Fibroblast of skin of left quadriceps (primary cell): ENCODE results near the gene NADSYN1.
"Not testable (repeated sequence)": the region's sequence is repeated elsewhere in the genome, so short reads cannot be mapped to it uniquely, and the experiment has no call there.

Source experiments
- DNase-seq, 2 experiments: peaks; one replicate each; pipeline ENCODE4 v3.0.0-alpha.2; 2013; ENCODE audit warnings: low read depth in 2 of 2

Gene NADSYN1

DNA sequence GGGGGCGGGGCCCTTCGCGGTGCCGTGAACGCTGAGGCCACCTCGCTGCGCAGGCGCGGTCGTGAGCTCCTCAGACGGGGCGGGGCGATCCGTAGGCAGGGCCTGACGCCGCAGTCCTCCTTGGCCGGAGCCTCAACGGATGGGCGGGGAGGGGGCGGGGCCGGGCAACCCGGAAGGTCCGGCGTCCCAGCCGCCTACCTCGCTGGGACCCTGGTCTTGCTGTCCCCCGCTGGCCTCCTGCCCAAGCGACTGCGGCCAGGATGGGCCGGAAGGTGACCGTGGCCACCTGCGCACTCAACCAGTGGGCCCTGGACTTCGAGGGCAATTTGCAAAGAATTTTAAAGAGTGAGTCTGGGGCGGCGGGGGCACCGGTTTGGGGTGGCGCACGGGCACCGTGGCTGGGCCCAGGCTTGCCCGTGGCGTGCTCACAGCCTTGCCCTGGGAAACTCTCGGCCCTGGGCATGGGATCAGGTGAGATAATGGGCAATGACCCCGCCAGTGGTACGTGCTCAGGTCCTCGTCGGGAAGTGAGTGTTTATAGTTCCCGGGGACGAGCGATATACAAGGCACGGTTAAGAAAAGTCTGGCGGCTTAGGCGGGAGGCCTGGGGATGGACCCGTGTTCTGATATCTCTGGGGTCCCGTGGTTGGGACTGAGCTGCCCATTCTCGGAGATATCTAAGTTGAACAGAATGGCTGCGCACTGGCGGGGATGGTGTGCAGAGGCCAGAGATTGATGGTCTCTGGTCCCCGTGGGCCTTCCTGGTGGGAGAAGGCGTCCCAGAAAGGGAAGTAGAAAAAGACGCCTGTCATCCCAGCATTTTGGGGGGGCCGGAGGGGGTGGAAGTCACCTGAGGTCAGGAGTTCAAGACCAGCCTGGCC is at the start of gene NADSYN1:
Gene NADSYN1 (plus strand): TSS at position 167 of the 881 bp plus-strand sequence. CDS start 94 bp downstream, at position 261.
- peak; percentile 76 to 79 for DNase-seq

DNA sequence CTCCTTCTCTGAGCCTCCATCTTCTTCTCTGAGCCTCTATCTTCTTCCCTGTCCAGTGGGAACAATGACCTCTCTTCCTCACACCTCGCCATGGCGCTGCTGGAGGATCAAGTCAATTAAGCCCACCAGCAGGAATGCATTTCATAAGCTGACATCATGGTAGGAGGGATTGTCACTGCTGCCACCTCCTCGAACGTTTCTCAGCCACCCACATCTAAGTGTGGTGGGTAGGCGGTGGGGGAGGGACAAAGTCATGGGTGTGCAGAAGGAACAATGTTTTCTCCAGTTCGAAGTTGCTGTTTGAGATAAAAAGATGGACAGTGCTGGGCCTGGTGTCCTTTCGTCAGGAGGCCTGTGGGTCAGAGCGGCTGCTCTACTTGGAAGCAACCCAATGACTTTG is 48.8 kb upstream of the NADSYN1 start:
- DNase-seq = no peak

DNA sequence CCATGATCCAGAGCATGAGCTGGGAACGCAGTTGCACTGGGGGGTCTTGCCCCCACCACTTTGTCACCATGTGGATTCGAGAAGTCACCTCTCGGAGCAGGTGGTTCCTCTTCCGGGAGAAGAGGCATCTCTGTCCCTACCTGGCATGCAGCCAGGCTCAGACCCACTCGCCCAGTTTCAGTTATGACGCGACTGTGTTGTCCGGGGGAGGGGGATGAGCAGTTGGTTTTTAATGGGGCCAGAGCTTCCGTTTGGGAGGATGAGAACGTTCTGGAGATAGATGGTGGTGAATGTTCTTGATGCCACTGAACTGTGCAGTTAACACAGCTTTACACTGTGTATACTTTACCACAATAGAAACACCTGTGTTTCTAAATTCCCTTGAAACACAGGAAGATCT is 46.3 kb upstream of the NADSYN1 start:
- no peak for DNase-seq

DNA sequence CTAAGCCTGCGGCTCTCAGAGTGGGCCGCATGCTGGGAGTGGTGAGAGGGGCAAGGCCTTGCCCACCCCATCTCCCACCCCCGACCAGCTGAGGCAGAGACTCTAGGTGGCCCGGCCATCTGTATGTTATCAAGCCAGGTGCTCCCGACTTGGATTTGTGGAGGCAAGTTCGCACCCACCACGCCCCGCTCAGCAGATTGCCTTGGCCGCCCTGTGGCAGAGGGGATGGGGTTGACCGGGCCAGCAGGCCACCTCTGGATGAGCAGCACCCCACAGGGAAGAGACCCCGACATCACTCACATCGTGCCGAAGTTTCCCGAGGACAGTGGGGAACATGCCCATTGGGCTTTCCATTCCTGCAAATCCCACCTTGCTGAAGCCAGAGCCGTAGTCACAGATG is 45.6 kb upstream of the NADSYN1 start:
- DNase-seq = no peak

DNA sequence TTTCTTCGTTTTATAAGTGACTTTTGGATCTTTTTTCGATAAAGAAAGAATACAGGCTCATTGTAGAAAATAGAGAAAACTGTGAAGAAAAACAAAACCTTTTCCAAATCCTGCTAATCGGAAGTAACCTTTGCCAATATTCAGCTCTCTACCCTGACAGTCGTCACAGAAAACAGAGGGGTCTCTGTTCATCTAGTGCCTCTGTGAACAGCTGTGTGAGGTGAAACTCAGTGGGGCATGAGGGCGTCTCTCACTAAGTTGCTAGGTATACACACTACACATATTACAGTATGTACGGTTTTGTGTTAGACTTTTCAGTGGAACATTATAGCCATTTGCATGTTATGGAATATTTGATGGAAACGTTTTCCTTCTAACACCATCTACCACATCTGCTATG is 44.2 kb upstream of the NADSYN1 start:
- DNase-seq = no peak

DNA sequence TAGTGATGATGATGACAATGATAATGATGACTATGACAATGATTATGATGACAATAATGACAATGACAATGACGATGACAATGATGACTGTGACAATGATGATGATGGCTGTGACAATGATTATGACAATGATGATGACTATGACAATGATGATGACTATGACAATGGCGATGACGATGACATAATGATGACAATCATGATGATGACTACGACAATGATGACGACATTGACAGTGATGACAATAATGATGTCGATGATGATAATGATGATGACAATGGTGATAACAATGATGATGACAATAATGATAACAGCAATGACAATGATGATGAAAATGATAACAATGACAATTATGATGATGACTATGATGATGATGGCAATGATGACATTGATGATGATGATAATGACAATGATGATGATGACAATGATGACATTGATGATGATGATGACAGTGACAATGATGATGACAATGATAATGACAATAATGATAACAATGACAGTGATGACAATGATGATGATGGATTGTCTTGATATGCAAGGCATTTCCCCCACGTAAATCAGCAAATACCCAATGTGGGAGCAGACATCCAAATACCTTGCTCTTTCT is 42.5 kb upstream of the NADSYN1 start:
- no peak for DNase-seq

DNA sequence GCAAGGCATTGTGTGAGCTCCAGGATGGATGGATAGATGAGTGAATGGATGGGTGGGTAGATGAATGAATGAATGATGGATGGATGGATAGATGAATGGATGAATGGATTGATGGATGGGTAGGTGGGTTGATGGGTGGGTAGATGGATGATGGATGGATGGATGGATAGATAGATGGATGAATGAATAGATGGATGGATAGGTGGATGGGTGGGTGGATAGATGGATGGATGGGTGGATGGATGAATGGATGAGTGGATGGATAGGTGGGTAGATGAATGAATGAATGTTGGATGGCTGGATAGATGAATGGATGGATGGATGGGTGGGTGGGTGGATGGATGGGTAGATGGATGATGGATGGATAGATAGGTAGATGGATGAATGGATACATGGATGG is 38.4 kb upstream of the NADSYN1 start:
- DNase-seq = no peak

DNA sequence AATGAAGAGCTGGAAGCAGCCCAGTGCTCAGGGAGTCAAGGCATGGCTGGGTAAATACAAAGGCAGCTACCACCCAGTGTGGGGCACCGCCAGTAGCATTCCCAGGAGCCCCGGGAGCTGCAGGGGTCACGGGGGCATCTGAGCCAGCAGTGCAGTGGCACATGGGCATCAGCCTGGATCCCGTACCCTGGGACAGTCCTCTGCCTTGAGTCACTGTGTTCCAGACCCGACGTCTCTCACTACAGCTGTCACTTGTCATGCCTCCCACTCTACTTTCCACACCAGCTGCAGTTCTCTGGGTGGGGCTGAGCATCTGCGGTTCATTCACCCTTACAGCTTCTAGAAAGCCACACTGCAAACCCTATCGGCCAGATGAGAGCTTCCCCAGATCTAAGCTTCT is 34.4 kb upstream of the NADSYN1 start:
- no peak for DNase-seq

DNA sequence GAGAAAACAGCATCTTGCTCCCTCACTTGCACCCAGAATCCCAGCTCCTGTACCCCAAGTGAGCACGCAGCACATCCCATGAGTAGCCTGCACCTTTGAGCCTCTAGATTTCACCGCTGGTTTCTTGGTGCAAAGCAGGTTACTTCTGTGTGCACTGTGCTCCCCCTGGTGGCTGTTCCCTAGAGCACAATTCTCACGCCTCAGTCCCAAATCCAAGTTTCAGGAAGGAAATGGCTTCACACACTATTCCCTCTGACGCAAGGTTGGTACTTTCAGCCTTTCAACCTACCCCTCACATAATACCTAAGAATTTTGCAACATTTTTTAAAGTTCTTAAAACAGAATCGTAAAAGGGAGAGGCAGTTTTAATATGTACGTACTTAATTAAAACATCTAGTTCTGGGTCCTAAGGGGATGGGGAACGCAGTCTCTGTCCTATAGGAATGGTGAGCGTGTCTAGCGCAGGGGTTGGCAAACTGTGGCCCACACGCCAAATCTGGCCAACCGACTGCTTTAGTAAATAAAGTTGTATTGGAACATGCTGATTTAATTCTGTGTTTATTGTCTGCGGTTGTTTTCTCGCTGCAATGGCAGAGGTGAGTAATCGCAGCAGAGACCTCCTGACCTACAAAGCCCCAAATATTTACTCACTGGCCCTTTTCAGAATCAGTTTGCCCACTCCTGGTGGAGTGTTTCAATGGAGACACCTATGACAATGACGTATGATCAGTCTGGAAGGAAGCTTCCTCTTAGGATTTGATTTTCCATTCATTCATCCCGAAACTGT is 32.4 kb upstream of the NADSYN1 start:
- DNase-seq = peak in 1 of 2 experiments; percentile 7

DNA sequence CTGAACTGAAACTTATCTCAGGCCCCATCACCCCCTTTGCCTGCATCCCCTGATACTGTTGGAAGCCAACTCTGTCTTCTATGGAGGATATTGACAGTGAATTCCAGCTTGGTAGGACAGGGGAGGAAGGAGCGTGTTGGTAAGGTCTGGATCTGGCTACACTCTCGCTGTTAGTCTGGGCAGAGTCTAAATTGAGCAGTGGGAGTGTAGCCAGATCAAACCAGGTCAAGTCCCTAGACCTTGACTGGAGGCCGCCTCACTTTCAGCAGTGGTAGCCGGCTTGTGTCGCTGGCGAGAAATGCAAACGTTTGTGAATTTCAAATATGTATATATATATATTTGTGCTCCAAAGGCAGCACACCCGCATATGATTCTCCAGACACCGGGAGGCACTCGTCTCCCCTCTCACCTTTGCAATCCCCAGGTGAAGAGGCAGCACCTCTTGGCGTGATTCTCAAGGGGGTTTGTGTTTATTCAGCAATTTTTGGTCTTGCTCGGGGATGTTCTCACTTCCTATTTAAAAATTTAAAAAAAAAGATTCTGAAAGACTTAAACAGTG is 31.5 kb upstream of the NADSYN1 start:
- DNase-seq = no peak

DNA sequence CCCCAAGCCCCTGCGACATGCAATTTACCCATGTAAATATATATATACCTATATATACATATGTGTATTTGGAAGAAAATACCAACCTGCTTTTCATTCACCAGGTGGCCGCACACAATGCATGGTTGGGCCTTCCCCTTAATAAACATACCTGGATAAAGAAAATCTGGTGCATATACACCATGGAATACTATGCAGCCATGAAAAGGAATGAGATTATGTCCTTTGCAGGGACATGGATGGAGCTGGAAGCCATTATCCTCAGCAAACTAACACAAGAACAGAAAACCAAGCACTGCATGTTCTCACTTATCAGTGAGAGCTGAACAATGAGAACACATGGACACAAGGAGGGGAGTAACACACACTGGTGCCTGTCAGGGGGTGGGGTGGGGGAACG is 30.7 kb upstream of the NADSYN1 start:
- not testable (repeated sequence) for DNase-seq

DNA sequence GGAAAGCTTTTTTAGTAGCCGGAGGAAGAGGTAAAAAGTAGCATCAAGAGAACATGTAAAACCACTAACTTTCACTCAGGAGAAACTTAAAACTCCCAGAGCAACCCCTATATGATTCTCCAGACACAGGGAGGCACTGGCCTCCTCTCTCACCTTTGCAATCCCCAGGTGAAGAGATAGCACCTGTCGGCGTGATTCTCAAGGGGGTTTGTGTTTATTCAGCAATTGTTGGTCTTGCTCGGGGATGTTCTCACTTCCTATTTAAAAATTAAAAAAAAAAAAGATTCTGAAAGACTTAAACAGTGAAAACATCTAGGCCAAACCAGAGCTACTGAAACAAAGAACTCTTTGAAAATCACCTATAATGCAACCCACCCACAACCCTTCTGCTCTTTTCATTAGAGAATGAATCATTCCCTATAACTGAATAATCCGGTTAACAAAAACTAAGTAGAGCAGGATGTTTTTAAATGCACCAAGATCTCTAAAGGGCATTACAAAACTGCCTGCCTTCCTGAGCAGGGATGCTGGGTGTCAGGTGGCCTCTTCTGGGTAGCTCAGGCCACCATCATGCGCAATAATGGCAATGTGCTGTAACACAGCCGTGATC is 29.7 kb upstream of the NADSYN1 start:
- no peak for DNase-seq

DNA sequence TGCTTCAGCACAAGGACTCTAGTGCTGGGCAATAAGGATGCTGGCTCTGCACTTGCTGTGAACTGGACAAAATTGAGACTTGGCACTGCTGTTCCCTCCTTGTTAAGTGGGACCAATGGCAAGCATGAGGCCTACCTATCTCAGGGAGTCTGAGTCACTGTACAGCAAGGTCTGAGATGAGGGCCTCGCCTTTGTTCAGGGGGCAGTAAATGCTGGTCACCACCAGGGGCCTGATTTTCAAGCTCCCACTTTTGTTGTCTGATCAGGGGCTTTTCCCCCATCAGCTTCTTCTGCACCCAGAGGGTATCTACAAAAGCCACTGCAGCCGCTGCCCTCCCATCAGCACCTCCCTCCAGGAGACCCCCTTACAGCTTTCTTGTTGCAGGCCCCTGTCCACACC is 27.6 kb upstream of the NADSYN1 start:
- no peak for DNase-seq

DNA sequence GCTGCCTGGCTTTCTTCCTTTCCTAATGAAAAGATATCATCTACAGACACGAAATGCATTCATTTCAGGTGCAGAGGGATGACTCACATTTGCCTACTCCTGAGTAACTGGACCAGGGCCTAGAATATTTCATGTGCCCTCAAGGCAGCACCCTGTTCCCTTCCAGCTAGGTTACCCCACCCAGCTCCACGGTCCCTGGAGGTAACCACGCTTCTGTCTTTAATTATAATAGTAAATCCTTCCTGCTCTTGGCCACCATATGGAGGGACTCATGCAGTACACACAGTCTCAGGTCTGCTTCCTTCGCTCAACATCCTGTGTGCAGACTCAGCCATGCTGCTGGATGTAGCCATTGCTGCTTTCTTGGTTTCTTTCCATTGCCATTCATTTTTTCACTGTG is 27.1 kb upstream of the NADSYN1 start:
- no peak for DNase-seq

DNA sequence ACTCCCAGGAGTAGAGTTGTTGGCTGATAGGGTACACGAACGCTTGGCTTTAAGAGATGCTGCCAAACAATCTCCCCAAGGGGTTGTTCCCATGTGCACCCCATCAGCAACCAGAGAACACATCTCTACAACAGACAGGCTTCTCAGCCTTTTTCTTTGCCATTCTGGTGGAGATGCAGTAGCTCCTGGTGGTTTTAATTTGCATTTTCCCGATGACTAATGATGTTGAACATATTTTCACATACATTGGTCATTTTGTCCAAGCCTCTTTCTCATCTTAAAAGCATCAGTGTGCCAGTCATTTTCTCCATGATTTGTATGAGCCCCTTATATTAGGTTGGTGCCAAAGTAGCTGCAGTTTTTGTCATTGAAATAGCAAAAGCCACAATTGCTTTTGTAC is 26.6 kb upstream of the NADSYN1 start:
- DNase-seq = no peak

DNA sequence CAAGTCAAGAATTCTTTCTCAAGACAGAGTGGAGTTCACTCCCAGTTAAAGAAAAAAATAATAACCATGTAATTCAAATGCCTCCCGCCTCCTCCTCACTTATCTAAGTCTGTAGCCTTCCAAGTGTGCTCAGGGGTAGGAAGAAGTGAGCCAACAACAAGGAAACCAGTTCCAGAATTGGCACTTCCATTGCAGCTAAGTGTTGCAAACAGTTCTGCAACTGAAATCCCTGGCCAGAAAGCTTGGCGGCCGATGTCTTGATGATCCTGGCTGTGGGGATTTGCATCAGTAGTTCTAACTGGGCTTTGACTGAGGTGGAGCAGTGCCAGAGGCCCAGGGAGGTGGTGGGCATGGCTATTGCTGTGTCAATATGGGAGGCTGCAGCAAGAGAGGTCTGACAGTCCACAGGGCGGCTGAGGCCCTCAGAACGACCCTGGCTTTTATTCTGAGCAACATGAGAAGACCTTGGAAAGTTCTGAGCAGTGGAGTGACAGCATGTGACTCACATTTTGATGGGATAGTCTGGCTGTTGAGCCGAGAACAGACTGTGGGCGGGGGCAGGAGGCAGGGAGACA is 24.1 kb upstream of the NADSYN1 start:
- no peak for DNase-seq

DNA sequence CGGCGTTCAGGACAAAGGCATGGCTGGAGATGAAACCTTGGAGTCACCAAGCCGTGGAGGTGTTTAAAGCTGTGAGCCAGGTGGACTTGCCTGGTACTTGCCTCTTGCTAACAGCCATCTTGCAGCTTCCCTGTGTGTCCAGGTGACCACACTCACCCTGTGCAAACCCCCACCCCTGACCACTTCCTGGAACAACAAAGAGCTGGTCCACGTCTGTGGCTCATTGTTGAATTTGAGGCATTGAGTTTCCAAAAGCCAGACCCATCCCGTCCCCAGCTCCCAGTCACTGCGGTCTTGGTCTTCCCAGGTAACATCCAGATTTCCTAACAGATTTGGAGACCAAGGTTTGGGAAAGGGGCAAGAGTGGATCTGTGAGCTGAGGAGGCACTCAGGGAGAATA is 23.3 kb upstream of the NADSYN1 start:
- DNase-seq = no peak

DNA sequence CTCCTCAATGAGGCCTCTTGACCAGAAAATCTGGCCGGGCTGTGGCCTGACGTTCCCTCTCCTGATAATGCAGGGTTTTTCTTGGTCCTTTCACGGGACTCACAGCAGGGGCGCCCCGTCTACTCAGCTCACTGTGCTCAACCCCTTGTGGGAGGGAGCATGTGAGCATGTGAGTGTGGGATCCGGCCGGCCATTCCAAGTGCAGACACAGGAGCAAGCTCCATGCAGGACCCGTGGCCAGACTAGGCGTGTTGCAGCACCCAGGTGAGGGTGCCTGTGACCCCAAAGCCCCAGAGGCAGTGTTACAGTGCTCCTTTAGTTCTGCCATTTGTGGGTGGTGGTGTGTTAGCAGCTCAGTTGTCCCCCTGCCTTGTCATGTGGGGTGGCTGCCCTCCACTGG is 22.8 kb upstream of the NADSYN1 start:
- DNase-seq = no peak

DNA sequence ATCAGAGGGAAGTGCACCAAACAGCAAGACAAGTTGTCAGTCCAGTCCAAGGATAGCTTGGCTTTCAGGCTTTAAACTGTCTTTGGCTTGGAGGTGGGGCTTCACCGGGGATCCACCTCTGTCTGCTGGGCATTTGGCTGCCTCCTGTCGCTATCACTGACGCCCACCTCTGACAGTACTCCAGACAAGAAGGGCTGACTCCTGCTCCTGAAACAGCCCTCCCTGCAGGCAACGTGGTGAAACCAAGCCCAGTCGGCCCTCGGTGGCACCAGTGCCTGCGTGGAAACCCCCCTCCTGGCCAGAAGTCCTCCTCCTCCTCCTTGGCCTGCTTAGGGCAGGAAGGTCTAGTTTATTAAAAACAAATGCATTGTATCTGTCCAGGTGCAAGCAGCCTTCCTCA is 21.7 kb upstream of the NADSYN1 start:
- DNase-seq = no peak

DNA sequence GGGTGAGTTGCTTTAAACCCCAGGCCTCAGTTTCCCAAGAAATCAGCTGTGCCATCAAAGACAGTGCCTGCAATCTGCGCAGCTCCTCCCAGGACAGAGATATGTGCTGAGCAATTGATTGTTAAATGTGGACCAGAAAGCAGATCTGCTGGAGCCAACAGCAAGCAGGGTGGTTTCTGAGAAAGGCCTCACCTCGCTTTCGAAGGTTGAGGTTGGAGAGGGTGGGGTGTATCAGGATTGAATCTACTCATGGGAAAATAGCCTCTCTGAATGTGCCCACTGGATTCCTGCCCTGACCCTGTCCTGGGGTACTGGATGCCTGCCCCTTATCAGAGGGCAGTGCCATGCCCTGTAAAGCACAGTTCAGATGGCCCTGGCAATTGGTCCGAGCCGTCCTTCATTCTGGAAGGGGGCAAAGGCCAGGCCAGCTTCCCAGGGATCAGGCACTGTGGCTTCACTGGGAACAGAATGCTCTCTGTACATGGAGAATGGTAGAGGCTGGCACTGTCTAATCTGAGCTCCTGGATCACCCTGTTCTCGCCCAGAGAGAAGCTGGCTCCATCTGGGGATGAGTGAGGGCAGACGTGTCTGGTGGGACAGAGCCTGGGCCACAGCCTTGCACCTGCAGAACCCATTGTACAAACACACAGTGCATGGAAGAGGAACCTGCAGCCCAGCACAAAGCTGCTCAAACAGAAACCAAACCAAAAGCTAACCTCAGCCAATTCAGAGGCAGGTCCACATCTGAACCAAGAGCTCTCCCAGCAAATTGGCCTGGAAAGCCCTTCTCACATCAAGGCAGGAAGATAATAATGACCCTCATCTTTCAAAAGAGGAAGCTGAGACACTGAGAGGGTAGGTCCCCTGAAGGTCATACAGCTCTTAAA is 20.0 kb upstream of the NADSYN1 start:
- no peak for DNase-seq
